Mucosa of stomach (tissue), 1 donor: Measurements from ENCODE around the gene CLSTN3.

Experiments used
- H3K27me3 ChIP-seq: one replicate; pipeline ENCODE4 v1.7.0; 2013; ENCODE audit warnings: mild to moderate bottlenecking, low read length; ENCODE audit not compliant: control insufficient read depth, insufficient read depth
- H3K36me3 ChIP-seq: one replicate; pipeline ENCODE4 v1.7.0; 2013; ENCODE audit warnings: low read length; ENCODE audit not compliant: control insufficient read depth, insufficient read depth
- H3K4me1 ChIP-seq: one replicate; pipeline ENCODE4 v1.7.0; 2013; ENCODE audit warnings: mild to moderate bottlenecking, low read length; ENCODE audit not compliant: control insufficient read depth, insufficient read depth
- H3K4me3 ChIP-seq: one replicate; pipeline ENCODE4 v1.7.0; 2013; ENCODE audit warnings: low read length
- H3K9ac ChIP-seq: one replicate; pipeline ENCODE4 v1.7.0; 2013; ENCODE audit warnings: mild to moderate bottlenecking, low read length, moderate library complexity
- H3K9me3 ChIP-seq: one replicate; pipeline ENCODE4 v1.7.0; 2013; ENCODE audit warnings: mild to moderate bottlenecking, low read length, moderate library complexity; ENCODE audit not compliant: control insufficient read depth
- donor health status: Pancreatic carcinoma.

CLSTN3 gene

GRCh38 chr12:7134396-7135166 lies 4.4 kb downstream of the CLSTN3 start:
- H3K27me3 ChIP-seq = peaks cover 19% of the 10 kb centered on the region
- peaks cover 18% of the 10 kb centered on the region for H3K4me1 ChIP-seq
- H3K36me3 ChIP-seq = peaks cover 5% of the 10 kb centered on the region
- no peaks in the 10 kb centered on the region for H3K9me3 ChIP-seq
- no peak overlapping the region for H3K9ac ChIP-seq
- H3K4me3 ChIP-seq = no peak overlapping the region

DNA sequence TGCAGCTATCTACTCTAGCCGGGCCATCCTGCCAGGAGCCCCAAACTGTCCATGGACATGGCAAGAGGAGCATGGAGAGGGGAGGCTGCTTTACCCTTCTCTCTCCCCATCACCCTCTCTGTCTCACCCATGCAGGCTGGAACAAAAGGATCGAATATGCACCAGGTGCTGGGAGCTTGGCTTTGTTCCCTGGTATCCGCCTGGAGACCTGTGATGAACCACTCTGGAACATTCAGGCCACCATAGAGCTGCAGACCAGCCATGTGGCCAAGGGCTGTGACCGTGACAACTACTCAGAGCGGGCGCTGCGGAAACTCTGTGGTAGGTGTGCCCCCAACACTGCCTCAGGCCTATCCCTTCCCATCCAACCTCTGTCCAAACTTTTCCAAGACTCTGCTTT lies 5.9 kb downstream of the CLSTN3 start:
- Histone ChIP-seq H3K9me3 (no peaks in the 10 kb centered on the region), H3K4me3 (no peak overlapping the region), H3K9ac (no peak overlapping the region), H3K36me3 (peaks cover 5% of the 10 kb centered on the region), H3K27me3 (peaks cover 4% of the 10 kb centered on the region), H3K4me1 (peaks cover 3% of the 10 kb centered on the region)

- peaks cover 5% of the 10 kb centered on the region for H3K36me3 ChIP-seq
These were observed 6.5 kb downstream of the CLSTN3 start for GRCh38 chr12:7136676-7137075.

DNA sequence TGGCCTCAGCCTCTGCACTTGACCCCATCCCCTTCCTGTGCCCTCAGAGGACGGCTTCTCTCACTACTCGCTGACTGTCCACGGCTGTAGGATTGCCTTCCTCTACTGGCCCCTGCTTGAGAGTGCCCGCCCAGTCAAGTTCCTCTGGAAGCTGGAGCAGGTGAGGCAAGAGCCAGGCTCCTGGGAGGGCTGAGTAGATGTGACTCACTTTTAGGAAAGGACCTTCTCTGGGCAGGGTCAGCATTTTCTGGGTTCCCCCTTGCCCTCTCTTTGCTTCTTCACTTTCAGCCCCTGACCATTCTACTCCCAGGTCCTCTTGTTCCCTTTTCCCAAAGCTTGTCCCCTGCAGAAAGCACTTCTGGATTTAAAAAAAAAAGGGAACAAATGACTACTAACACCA lies 7.7 kb downstream of the CLSTN3 start:
- peaks cover 5% of the 10 kb centered on the region for H3K36me3 ChIP-seq
- H3K27me3 ChIP-seq = no peaks in the 10 kb centered on the region
- no peaks in the 10 kb centered on the region for H3K4me1 ChIP-seq
- no peaks in the 10 kb centered on the region for H3K9me3 ChIP-seq
- no peak overlapping the region for H3K9ac ChIP-seq
- no peak overlapping the region for H3K4me3 ChIP-seq

More at GRCh38 chr12:7136676-7137075, 6.5 kb downstream of the CLSTN3 start:
- Histone ChIP-seq H3K4me1 (no peaks in the 10 kb centered on the region), H3K27me3 (no peaks in the 10 kb centered on the region), H3K9me3 (no peaks in the 10 kb centered on the region), H3K4me3 (no peak overlapping the region), H3K9ac (no peak overlapping the region)

DNA sequence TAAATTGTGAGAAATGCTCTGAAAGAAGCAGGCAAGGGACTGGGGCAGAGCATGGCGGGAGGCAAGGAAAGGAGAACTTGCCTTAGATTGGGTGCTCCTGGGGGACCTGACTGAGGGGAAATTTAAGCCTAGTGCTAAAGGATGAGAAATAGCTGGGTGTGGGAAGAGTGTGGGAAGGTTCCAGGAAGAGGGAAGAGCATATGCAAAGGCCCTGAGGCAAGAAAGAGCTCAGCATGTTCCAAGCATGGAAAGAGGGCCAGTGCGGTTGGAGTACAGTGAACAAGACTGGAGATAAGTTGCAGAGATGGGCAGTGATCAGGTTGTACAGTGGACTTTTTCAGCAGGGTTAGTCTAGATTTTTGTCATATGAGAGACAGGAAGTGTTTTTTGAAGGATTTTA lies 9.0 kb downstream of the CLSTN3 start:
- no peak overlapping the region for H3K4me3 ChIP-seq
- peaks cover 5% of the 10 kb centered on the region for H3K36me3 ChIP-seq
- no peak overlapping the region for H3K9ac ChIP-seq
- no peaks in the 10 kb centered on the region for H3K27me3 ChIP-seq
- H3K4me1 ChIP-seq = no peaks in the 10 kb centered on the region
- H3K9me3 ChIP-seq = no peaks in the 10 kb centered on the region

DNA sequence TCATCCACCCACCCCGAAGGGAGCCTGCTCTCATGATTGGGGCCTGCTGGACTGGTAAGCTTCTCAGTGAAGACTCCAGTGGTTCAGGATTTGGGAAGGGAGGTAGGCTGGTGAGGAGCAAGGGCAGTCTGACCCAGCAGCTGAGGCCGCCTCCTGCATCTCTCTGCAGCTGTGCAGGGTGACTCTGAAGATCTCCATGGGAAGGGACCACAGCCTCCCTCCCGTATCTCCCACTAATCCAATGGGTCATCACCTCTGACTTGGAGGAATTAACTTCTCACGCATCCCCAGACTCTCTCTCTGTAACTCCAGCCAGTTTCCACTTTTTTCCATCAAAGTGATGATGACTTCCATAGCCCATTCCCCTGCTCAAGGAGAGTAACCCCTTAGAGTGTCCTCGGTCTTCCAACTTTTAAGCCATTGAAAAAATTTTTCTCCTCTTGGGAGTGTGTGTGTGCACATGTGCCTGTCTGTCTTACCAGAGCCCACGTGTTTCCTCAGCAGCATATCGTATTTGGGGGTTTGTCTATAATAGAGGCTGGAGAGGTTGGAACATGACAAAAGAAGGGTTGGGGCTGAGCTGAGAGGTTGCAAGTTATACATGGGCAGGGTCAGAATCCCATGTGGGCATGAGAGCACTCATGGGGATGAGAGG lies 11.3 kb downstream of the CLSTN3 start:
- H3K9me3 ChIP-seq = no peaks in the 10 kb centered on the region
- H3K4me1 ChIP-seq = no peaks in the 10 kb centered on the region
- no peaks in the 10 kb centered on the region for H3K36me3 ChIP-seq
- no peak overlapping the region for H3K4me3 ChIP-seq
- no peak overlapping the region for H3K9ac ChIP-seq
- H3K27me3 ChIP-seq = no peaks in the 10 kb centered on the region

DNA sequence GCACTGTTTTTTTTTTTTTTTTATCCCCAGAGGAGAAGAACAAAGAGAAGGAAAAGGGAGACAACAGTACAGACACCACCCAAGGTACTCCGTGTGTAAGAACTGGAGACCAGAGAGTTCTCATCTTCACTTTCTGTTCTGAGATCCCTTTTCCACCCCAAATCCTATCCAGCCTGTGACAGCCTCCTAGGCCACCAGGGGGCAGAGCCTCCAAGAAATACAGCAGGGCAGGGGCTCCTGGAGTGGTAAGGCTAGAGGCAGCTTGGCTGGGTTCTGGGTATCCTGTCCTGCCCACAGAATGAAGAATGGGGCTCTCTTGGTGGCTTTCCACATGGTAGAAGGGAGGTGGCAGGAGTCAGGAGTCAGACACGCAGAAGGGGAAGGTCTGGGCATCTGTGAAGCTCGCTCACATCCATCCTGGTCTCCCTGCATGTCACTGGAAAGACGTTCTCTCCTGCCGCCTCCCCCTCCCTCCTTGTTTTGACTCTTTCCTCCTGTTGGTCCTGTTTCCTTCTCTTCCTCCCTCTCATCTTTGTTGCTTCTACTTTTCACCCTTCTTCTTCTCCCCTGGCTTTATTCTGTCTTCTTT lies 12.0 kb downstream of the CLSTN3 start:
- no peaks in the 10 kb centered on the region for H3K36me3 ChIP-seq
- no peak overlapping the region for H3K9ac ChIP-seq
- no peaks in the 10 kb centered on the region for H3K4me1 ChIP-seq
- no peaks in the 10 kb centered on the region for H3K27me3 ChIP-seq
- no peak overlapping the region for H3K4me3 ChIP-seq
- no peaks in the 10 kb centered on the region for H3K9me3 ChIP-seq

DNA sequence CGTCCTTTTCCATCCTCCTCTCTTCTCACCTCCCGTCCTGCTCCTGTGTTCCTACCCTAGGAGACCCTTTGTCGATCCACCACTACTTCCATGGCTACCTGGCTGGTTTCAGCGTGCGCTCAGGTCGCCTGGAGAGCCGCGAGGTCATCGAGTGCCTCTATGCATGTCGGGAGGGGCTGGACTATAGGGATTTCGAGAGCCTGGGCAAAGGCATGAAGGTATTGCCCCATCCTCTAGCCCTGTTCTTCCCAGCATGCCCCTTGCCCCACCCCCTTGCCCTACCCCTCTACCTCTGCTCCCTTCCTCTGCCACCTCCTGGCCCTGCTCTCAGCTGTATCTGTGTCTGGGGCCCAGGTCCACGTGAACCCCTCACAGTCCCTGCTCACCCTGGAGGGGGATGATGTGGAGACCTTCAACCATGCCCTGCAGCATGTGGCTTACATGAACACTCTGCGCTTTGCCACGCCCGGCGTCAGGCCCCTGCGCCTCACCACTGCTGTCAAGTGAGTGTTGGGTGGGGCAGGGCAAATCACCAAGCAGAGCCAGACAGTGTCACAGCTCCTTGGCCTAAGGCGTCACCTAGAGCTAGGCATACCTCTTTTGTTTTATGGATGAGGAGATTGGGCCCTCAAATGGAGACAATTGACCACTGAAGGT lies 12.8 kb downstream of the CLSTN3 start:
- Histone ChIP-seq H3K4me3 (no peak overlapping the region), H3K27me3 (no peaks in the 10 kb centered on the region), H3K9ac (no peak overlapping the region), H3K9me3 (no peaks in the 10 kb centered on the region), H3K36me3 (no peaks in the 10 kb centered on the region), H3K4me1 (no peaks in the 10 kb centered on the region)

GRCh38 chr12:7143564-7143963 lies 13.4 kb downstream of the CLSTN3 start:
- Histone ChIP-seq H3K9ac (no peak overlapping the region), H3K4me3 (no peak overlapping the region), H3K4me1 (no peaks in the 10 kb centered on the region), H3K9me3 (no peaks in the 10 kb centered on the region), H3K27me3 (no peaks in the 10 kb centered on the region), H3K36me3 (no peaks in the 10 kb centered on the region)

GRCh38 chr12:7144414-7145120 lies 14.4 kb downstream of the CLSTN3 start:
- no peak overlapping the region for H3K9ac ChIP-seq
- H3K9me3 ChIP-seq = no peaks in the 10 kb centered on the region
- peaks cover 3% of the 10 kb centered on the region for H3K36me3 ChIP-seq

GRCh38 chr12:7145671-7146070 lies 15.5 kb downstream of the CLSTN3 start:
- Histone ChIP-seq H3K36me3 (peaks cover 3% of the 10 kb centered on the region), H3K4me1 (no peaks in the 10 kb centered on the region), H3K4me3 (no peak overlapping the region), H3K27me3 (no peaks in the 10 kb centered on the region), H3K9ac (no peak overlapping the region), H3K9me3 (no peaks in the 10 kb centered on the region)

More at GRCh38 chr12:7144414-7145120, 14.4 kb downstream of the CLSTN3 start:
- no peak overlapping the region for H3K4me3 ChIP-seq
- no peaks in the 10 kb centered on the region for H3K27me3 ChIP-seq
- no peaks in the 10 kb centered on the region for H3K4me1 ChIP-seq
